Heart right ventricle (tissue), 16 donors: ENCODE measurements around the gene NYAP1. TPM values are rescaled to one million over a fixed set of nuclear protein-coding genes. Genes with fewer than 3 reads are reported as not detected.
"Not testable (repeated sequence)": the region's sequence is repeated elsewhere in the genome, so short reads cannot be mapped to it uniquely, and the experiment has no call there.

Experiments used
- ATAC-seq, 8 donors: fragments of 200-7000 bp; cut with Tn5 transposase; one replicate each; pipeline ENCODE4 v1.9.1; 2020; ENCODE audit warnings: mild to moderate bottlenecking in 8 of 8, moderate library complexity in 8 of 8, moderate number of reproducible peaks in 1 of 8
- DNase-seq, 2 donors: peaks; one replicate each; pipeline ENCODE4 v3.0.0-alpha.2; 2020
- H3K27ac ChIP-seq, 10 donors: fragments of 200-600 bp; sonication (generic) in 2 of 10; one replicate each; pipeline versions ENCODE4 v1.5.0 to v1.8.0; 2020 to 2022; ENCODE audit warnings: mild to moderate bottlenecking in 3 of 10
- H3K27me3 ChIP-seq, 7 donors: fragments of 200-600 bp; one replicate each; pipeline ENCODE4 v1.8.0; 2021 to 2022; ENCODE audit warnings: mild to moderate bottlenecking in 2 of 7
- H3K36me3 ChIP-seq, 9 donors: fragments of 200-600 bp; sonication (generic) in 1 of 9; one replicate each; pipeline versions ENCODE4 v1.5.0 to v1.8.0; 2020 to 2022; ENCODE audit warnings: mild to moderate bottlenecking in 2 of 9
- H3K4me1 ChIP-seq, 9 donors: fragments of 200-600 bp; sonication (generic) in 1 of 9; one replicate each; pipeline versions ENCODE4 v1.5.0 to v1.8.0; 2020 to 2022; ENCODE audit warnings: mild to moderate bottlenecking in 4 of 9
- H3K4me3 ChIP-seq, 10 donors: fragments of 200-600 bp; sonication (generic) in 2 of 10; one replicate each; pipeline versions ENCODE4 v1.5.0 to v1.8.0; 2020 to 2022; ENCODE audit warnings: mild to moderate bottlenecking in 7 of 10, moderate library complexity in 2 of 10
- H3K9me3 ChIP-seq, 11 donors: fragments of 200-600 bp in 10 of 11; sonication (generic) in 2 of 11; one replicate each; pipeline versions ENCODE4 v1.5.0 to v1.8.0; 2013 to 2022; ENCODE audit warnings: mild to moderate bottlenecking in 2 of 11, control low read depth in 1 of 11, moderate library complexity in 1 of 11
- CTCF ChIP-seq, 9 donors: fragments of 200-600 bp; sonication (generic) in 2 of 9; IDR thresholded peaks; one replicate each; pipeline versions ENCODE4 v1.5.0 to v1.8.0; 2021 to 2022; ENCODE audit warnings: antibody characterized with exemption in 9 of 9, mild to moderate bottlenecking in 5 of 9, moderate library complexity in 1 of 9
- WGBS, 2 donors: extraction: QIAGEN DNeasy Blood & Tissue Kit; methylation state at CpG; one replicate each; pipeline ENCODE4 v1.1.7; 2013; ENCODE audit warnings: inconsistent platforms in 1 of 2; 5-methylcytosine and 5-hydroxymethylcytosine counted together
- intact Hi-C, 10 donors: fragments of 100-400 bp; cut with DNase I; formaldehyde crosslinking; loops; one replicate each; pipeline versions ENCODE4 v1.11.1 to v1.14.2; 2022
- polyA plus RNA-seq, 2 donors: library from polyadenylated mRNA; stranded (reverse); fragments of 200-250 nt; gene quantifications; one replicate each; pipeline ENCODE4 v1.2.3, GENCODE V29; 2013
- total RNA-seq, 10 donors: library from RNA; stranded (reverse); fragmentation: NEBNext Ultra II Directional in 3 of 10; extraction: Animal tissue kit (Norgen Biotek cat#: 25700) in 3 of 10; gene quantifications; one replicate each; pipeline versions ENCODE4 v1.2.1 to v1.2.4, GENCODE V29; 2021 to 2023
- donor health status: Arrhythmogenic right ventricular cardiomyopathy.
- donor health status: ischemic (EF 13 %, LVEDD 7.1; RV severe dilation, severe dysfunction).
- donor health status: healthy with polysubstance abuse.
- donor health status: DM: no; HTN: yes; CAD: no.
- donor health status: DM: no; HTN: no; CAD: no.
- donor health status: ischemic (EF 25% LVEDD 6.9; RV normal size, moderate dysfunction).
- donor health status: ischemic (EF 25% LVEDD 5.7; RV mildly dilated, moderate dysfunction).
- donor health status: healthy.
- donor health status: DM: yes; HTN: yes; CAD: no.
- donor health status: Ischemic cardiomyopathy.
- donor health status: ischemic (EF 35%, LVEDD 5.7; RV mildly dilated, moderate dysfunction).
- donor health status: nonischemic (EF 11% LVEDD 7.7; RV severe dilation, severe dysfunction).
- donor health status: DM: yes; HTN: yes; CAD: no.
- donor health status: PGD.
- donor health status: ischemic (EF 29% LVEDD 5.4; RV normal size, mild dysfunction).
- donor health status: nonischemic (EF 23%, LVEDD 6.1; RV moderate dilation, normal function).

NYAP1 gene
- total and polyA plus RNA-seq, 12 donors: 0.10 to 0.86 (median 0.35) TPM

- TF ChIP-seq CTCF (IDR thresholded peaks at IDR 0.05): no peak
- 93 to 95% methylated on average over 9 of the region's 9 CpGs for WGBS, 2 donors
- Histone ChIP-seq H3K4me1 (peaks cover 0 to 28% (median 20%) of the 10 kb centered on the region in 9 donors), H3K9me3 (no peaks in the 10 kb centered on the region), H3K4me3 (no peak overlapping the region), H3K27me3 (no peaks in the 10 kb centered on the region), H3K36me3 (no peaks in the 10 kb centered on the region), H3K27ac (peak overlapping the region in 9 of 10 donors; percentile 72 to 90 (median 81))
- ATAC-seq (no peak), DNase-seq (no peak)
- intact Hi-C loops: no loop called here
These were observed 40.5 kb upstream of the NYAP1 start for GRCh38 chr7:100443096-100443840.

- no peak overlapping the region for H3K4me3 ChIP-seq
- ATAC-seq (peak; percentile 63 to 93 (median 84)), DNase-seq (peak in 1 of 2 donors; percentile 71)
- H3K27ac ChIP-seq: peak overlapping the region; percentile 65 to 90 (median 80)
- H3K36me3 ChIP-seq: no peaks in the 10 kb centered on the region
- no peak for TF ChIP-seq CTCF (IDR thresholded peaks at IDR 0.05)
- no peaks in the 10 kb centered on the region for H3K27me3 ChIP-seq
- intact Hi-C loops: no loop called here
- WGBS, 2 donors: 24 to 37% methylated on average over 14 of the region's 14 CpGs
- peaks cover 0 to 33% (median 24%) of the 10 kb centered on the region in 9 donors for H3K4me1 ChIP-seq
- H3K9me3 ChIP-seq: no peaks in the 10 kb centered on the region
These were observed 39.1 kb upstream of the NYAP1 start for GRCh38 chr7:100444311-100445278.

DNA sequence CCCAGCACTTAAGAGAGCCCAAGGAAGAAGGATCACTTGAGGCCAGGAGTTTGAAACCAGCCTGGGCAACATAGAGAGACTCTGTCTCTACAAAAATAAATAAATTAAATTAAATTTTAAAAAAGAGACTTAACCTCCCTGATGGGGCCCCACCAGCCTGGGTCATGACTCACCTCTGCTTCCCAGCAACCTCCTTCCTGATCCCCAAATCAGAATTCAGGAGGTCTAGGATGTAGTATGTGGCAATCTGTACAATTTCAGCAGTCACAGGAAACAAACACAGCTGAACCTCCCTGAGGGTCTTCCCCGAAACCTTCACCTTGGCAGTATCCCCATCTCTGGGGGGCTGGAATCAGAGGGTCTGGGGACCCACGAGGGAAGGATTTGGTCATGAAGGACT, 37.7 kb upstream of the NYAP1 start:
- Histone ChIP-seq H3K27me3 (no peaks in the 10 kb centered on the region), H3K4me3 (no peak overlapping the region), H3K9me3 (no peaks in the 10 kb centered on the region), H3K36me3 (no peaks in the 10 kb centered on the region), H3K27ac (peak overlapping the region in 3 of 10 donors; percentile 77 to 89 (median 85)), H3K4me1 (peaks cover 0 to 42% (median 30%) of the 10 kb centered on the region in 9 donors)
- no peak for DNase-seq
- WGBS, 2 donors: 64 to 75% methylated on average over 2 of the region's 2 CpGs
- TF ChIP-seq CTCF (IDR thresholded peaks at IDR 0.05): no peak
- intact Hi-C loops: no loop called here
- no peak for ATAC-seq

DNA sequence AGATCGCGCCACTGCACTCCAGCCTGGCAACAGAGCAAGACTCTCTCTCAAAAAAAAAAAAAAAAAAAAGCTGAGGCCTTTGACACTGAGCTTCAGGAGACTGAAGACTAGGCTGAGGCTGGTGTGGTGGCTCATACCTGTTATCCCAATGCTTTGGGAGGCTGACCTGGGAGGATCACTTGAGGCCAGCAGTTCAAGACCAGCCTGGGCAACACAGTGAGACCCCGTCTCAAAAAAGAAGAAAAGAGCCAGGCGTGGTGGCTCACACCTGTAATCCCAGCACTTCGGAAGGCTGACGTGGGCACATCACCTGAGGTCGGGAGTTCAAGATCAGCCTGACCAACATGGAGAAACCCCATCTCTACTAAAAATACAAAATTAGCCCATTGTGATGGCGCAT, 36.4 kb upstream of the NYAP1 start:
- H3K27ac ChIP-seq, H3K27me3 ChIP-seq, DNase-seq, H3K9me3 ChIP-seq, H3K4me3 ChIP-seq, ATAC-seq, intact Hi-C loops, H3K36me3 ChIP-seq: not testable (repeated sequence)
- H3K4me1 ChIP-seq: peaks cover 0 to 42% (median 30%) of the 10 kb centered on the region in 9 donors
- WGBS, 2 donors: 97 to 98% methylated on average over 8 of the region's 8 CpGs
